C4-2B (cell line): Measurements from ENCODE around the gene CPXM1.

Experiments
- CTCF ChIP-seq: fragments of 450-650 bp; conservative IDR thresholded peaks from 2 replicates; pipeline ENCODE4 v1.5.1; 2017; ENCODE audit warnings: mild to moderate bottlenecking
- ZFX ChIP-seq: fragments of 450-650 bp; IDR thresholded peaks from 2 replicates; pipeline ENCODE4 v1.6.1; 2017

DNA sequence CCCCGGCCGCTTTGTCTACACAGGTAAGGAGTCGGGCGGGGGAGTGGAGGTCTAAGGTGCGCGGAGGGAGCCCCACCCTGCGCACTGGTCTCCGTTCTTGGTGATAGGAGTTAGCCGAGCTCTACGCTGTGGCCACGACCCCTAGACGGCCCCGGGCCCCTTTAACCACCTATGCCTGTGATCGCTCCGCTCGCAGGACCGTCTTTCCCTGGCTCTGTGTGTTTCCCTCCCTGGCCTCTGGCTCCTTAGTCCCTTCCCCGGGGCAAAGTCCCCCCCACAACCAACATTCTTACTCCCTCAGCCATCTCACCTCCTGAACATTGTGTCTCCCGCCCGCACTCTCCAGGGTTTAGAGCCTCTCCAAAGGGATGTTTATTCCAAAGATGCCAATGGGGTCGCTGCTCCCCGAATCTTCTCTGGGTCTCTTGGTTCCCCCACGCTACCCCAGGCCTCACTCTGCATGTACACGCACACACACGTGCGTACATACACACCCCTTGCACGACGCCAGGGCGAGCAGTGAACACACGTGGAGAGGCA, 50.4 kb downstream of the CPXM1 start:
- no peak for TF ChIP-seq CTCF
- TF ChIP-seq ZFX: no peak
